ENCODE measurements around the gene CEP104.
A peak's percentile ranks its signal among the peaks of the same experiment; 100 is the strongest.
"Not testable (repeated sequence)": the region's sequence is repeated elsewhere in the genome, so short reads cannot be mapped to it uniquely, and the experiment has no call there.

Gene CEP104

DNA sequence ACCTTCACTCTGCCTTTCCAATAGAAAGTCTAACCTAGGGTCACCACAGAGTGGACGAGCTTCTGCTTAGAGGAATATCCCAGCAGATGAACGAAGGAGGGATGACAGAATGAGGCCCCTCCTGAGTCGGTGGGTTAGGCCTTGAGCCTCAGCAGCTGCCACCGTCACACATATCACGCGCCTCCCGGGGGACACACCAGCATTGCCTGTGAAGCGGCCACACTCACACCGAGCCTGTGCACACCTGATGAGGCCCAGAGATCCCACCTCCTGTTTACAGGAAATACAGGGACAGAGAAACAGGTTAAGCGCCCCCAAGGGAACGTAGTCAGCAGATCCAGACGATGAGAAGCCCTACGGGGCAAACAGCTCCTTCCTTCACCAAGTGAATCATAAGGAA lies 35.6 kb downstream of the CEP104 start:
- no peak for DNase-seq

DNA sequence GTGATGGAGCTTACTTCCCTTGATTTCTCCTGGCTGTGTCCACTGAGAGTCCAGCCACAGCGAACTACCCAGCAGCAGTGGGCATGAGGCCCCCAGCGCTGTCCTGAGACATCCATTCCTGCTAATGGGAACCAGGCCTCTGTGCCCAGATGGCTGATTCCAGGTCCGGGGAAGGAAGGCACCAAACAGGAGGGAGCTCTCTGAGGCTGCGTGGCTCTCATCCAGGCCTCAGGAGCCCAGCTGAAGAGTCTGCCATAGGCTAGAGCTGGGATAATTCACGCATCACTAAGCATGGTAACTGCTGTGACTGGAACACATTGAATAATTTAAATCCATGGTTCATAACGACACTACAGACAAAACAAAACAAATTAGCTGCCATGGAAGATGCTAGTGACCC lies 36.0 kb downstream of the CEP104 start:
- DNase-seq = no peak

DNA sequence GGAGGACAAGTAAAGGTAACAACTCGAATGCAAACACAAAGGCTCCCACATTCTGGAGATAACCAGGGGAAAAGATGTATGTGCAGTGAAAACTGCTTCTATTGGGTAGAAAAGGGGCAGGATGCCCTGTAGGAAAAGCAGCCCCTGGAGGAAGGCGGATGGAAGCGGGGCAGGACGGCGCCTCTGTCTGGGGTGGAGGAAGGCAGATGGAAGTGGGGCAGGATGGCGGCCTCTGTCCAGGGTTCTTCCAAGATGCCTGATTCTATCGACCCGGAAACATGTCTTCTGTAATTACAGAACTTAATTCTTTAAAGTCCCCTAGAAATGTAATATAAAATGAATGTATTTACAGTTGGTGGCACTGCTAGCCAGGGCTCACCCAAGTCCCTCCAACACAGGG lies 36.7 kb downstream of the CEP104 start:
- no peak for DNase-seq

DNA sequence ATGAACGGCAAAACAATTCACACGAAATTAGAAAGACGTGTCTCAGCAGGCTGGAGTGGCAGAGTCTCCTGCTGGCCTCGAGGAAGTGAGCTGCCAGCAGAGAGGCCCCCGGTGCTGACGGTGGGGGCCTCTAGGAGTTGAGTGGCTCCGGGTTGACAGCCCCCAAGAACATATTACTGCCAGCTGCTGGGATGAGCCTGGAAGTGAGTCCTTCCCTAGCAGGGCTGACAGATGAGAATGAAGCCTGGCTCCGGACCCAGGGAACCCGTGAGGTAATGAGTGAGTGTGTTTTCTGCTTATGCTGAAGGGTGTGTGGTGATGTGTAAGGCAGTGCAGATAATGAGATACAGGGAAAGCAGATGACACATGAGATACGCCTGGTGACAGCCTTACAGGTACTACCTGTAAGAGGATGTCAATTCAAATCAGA lies 37.2 kb downstream of the CEP104 start:
- no peak for DNase-seq

DNA sequence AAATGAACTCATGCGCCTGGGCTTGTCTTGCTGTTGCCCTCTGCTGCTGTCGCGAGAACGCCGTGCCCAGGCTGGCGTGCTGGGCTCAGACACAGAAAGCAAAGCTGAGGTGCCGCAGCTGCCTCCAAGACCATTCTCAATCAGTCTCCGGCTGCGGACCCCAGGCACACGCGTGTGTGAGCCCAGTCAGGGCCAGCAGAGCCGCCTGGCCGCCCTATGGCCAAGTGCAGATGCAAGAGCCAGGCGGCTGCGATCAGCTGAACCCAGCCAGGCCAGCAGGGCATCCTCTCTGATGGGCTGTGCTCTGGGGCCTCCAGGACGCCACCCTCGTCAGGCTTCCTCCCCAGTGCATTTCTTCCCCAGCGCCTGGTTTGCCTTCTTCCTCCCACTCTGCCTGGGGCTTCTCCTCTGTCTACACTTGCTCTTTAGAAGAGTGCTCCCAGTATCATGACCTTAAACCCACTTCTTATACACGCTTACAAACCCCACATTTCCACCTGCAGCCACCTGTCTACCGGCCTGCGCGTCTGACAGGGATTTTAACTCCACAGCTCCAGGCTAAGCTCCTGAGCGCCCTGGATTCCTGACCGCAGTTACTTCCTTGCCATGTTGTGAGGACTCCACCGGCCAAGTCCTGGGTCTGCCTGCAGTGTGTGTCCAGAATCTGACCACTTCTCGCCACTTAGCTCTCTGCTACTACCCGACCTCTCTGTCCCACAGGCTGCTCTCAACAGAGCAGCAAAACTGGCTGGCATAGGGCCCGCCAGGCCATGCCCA lies 39.0 kb downstream of the CEP104 start:
- DNase-seq = no peak

DNA sequence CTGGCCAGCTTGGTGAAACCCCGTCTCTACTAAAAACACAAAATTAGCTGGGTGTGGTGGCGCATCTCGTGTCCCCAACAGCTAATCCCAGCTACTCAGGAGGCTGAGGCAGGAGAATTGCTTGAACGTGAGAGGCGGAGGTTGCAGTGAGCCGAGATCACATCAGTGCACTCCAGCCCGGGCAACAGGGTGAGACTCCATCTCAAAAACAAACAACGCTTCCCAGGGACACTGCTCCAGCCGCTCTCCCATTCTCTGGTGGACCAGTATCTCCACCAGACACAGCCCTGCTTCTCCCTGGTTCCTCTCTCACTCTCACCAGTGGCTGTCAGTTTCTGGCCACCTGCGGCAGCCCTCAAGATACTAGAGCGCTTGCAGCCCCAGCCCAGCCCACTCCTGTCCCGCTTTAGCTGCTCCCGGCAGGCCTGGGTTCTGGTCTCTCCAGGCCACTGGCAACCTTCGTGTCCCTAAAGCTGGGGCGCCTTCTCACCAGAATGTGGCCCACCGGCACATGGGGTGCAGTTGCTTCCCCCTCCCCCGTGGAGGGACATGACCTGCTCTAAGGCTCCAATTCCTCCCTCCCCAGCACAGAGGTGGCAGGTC lies 39.8 kb downstream of the CEP104 start:
- DNase-seq = no peak

DNA sequence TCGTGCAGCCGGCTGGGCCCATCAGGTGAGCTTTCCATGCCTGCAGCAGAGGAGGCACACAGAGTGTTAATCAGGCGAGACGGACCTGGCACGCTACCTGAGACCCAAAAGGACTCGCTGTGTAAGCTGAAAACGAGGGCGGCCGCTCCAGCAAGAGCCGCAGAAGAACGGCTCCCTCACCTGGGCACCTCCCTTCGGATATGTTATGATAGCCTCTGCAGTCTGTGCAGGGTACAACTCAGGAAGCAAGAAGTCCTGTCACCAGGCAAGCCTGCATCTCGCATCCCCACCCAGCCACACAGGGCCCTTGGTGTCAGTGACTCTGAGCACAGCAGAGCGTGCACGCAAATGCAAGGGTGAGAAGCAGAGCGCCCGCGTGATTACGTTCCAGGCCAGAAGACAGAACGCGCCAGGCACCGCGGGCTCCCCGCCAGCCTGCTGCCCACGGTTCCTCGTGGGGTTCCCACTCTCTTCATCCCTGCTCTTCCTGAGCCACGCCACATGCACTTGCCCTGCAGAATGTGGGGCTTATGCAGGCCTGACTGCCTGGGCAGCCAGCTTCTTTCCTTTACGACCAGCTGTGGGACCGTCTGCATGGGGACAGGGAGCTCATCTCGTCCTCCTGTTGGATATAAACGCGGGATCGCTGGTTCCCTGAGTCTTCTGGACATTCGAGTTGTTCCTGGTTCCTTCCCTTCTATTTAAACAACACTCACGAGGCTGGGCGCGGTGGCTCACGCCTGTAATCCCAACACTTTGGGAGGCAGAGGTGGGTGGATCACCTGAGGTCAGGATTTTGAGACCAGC lies 40.5 kb downstream of the CEP104 start:
- no peak for DNase-seq

DNA sequence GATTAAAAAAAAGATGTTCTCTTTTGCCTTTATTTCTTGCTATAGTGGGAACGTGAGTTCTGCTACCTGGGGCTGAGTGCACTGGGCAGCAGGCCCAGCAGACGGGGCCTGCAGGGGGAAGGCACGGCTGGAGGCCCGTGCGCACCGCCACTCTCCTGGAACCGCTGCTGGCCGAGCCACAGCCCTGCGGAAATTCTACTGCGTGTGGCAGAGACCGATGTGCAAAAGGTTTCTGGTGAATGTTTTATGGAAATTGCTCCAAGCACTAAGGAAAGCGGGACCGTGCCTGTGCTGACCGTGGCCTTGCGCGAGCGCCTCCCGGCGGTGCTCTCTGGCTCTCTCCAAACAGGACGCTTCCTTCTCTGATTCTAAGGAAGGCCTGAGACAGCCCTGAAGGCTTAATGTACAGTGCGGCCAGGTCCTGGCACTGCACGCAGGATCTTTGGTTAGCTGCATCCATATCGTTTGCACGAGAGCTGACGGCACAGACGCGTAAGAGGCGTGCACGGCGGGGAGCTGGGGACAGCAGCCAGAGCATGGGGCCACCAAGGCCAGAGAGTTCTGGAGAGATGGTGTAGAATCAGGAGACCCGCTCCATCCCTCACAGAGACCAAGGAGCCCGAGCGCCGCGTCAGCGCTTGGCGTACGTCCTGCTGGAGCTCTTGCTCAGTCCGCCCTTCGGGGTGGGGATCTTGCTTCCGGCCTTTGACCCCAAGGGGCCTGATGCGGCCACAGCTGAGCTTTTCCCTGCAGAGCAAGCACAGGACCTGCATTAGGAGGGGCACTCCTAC lies 42.0 kb downstream of the CEP104 start:
- DNase-seq = no peak

DNA sequence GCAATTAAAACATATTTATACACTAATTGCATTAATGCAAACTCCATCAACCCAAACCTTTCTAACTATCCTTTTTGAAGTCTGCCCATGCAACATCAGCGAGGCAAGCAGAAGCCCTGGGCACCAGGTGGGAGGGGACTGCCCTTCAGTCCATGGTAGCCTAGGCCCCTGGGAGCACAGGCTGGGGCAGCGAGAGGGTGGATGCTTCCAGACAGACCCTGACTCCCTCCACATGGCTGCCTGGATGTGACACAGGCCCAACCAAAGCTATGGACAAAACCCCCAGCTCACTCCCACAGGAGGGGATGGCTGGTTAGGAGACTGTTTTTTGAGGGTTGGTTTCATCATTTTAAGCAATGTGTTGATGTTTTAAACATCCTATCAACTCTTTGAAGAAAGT lies 42.9 kb downstream of the CEP104 start:
- no peak for DNase-seq

DNA sequence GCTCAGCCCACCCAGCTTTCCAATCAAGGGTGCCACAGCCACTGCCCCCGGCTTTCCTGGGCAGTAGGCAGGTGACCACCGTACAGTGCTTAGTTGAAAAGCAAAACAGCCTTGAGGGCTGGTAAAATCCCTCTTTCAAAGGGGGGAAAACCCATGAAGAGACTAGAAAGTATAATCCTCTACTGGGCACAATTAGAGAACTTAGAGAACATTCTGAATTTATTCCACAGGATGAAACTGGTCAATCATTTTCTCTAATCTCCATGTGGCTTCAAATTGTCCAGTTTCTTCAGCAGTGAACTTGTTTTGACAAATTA lies 45.5 kb downstream of the CEP104 start:
- DNase-seq = no peak

DNA sequence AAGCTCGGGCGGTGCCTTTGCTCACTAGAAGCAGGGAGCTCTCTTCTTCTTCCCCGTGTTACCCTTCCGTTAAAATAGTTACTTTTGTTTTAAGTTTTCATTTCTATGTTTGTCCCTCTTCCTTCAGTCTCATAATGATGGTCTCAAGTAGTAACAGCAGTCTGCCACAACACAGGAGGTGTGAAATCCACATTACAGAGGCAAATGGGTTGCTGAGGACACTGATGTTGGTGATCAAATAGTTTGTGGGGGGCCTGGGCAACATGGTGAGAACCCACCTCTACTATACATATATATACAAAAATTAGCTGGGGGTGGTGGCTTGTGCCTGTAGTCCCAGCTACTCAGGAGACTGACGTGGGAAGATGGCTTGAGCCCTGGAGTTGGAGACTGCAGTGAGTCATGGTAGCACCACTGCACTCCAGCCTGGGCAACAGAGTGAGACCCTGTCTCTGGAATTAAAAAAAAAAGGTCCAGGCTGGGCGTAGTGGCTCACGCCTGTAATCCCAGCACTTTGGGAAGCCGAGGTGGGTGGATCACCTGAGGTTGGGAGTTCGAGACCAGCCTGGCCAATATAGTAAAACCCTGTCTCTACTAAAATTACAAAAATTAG lies 46.8 kb downstream of the CEP104 start:
- not testable (repeated sequence) for DNase-seq

DNA sequence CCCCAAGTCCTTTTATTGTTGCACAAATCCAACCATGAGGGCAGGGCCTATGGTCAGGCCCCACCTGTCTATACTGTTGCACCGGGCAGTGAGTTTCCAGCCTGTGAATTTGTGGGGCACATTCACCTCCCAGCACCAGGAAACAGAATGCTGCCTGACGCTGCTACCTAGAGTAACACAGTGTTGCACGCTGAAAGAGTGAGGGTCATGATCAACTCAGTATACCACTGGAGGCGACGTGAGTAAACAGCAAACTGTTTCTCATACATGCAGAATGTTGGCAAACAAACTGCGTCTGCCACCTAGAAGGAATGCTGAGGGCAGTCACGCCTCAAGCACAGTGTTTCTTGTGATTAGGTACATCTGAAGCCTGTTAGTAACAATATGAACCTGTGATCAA lies 47.3 kb downstream of the CEP104 start:
- DNase-seq = no peak

DNA sequence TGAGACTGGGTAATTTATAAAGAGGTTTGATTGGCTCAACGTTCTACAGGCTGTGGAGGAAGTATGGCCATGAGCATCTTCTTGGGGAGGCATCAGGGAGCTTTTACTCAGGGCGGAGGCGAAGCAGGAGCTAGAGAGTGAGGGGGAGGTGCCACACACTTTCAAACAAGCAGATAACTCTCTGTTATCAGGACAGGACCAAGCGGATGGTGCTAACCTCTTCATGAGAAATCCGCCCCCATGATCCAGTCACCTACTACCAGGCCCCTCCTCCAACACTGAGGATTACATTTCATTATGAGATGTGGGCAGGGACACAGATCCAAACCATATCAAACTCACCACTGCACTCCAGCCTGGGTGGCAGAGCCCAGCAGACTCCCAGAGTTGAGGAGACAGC lies 49.2 kb downstream of the CEP104 start:
- no peak for DNase-seq

DNA sequence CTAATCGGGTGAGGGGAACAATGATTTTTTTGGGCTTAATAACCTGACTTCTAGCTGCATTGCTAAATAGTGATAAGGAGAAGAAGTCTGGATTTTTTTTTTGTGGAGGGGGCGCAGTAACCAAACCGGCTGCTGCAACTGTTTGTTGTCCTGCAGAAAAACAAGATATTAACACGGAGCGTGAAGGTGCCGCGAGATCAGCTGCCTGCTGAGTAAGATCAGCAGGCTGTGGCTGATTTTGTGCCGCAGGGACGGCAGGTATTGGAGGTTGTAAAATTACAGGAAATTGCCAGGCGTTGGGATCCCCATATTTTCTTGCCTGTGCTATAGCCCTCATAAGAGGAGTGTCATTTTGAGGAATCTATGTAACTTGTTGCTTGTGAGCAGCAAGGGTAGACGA lies 52.0 kb downstream of the CEP104 start:
- no peak for DNase-seq

DNA sequence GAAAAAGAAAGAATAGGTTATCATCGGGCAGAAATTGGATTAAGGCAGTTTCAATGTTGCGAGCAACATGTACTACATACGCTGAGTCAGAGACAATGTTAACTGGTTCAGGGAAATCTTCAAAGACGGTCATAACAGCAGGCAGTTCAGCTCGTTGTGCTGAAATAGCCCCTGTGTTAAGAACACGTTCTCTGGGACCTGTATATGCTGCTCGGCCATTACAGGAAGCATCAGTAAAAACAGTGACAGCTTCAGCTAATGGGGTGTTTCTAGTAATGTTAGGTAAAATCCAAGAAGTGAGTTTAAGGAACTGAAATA lies 52.4 kb downstream of the CEP104 start:
- not testable (repeated sequence) for DNase-seq

DNA sequence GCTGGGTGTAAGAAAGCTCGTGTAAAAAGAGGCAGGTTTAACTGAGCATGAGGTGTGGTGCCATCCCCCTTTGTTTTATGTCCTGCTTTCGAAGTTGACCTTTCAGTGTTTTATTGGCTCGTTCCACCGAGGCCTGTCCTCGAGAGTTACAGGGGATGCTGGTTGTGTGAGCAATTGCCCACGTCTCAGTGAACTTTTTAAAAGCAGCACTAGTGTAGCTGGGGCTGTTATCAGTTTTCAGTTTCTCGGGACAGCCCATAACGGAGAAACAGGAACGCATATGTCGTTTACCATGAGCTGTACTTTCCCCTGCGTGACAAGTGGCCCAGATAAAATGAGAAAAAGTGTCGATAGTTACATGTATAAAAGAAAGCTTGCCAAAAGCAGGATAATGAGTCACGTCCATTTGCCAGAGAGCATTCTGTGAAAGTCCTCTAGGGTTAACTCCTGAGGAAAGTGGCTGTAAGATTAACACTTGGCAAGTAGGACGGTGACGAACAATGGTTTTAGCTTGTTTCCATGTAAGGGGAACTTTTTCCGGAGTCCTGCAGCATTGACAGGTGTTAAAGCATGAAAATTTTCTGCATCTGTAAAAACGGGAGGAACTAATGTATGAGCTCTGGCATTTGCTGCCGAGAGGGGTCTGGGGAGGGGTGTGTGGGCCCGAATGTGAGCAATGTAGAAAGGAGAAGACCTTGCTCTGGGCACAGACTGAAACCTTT lies 52.9 kb downstream of the CEP104 start:
- DNase-seq = no peak

DNA sequence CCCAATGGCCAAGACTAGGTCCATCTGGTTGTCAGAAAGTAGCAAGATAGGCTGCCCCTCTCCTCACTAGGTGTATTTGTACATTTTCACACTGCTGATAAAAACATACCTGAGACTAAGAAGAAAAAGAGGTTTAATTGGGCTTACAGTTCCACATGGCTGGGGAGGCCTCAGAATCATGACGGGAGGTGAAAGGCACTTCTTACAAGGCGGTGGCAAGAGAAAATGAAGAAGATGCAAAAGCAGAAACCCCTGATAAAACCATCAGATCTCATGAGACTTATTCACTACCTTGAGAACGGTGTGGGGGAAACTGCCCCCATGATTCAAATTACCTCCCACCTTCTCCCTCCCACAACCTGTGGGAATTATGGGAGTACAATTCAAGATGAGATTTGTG lies 56.2 kb downstream of the CEP104 start:
- DNase-seq = not testable (repeated sequence)

DNA sequence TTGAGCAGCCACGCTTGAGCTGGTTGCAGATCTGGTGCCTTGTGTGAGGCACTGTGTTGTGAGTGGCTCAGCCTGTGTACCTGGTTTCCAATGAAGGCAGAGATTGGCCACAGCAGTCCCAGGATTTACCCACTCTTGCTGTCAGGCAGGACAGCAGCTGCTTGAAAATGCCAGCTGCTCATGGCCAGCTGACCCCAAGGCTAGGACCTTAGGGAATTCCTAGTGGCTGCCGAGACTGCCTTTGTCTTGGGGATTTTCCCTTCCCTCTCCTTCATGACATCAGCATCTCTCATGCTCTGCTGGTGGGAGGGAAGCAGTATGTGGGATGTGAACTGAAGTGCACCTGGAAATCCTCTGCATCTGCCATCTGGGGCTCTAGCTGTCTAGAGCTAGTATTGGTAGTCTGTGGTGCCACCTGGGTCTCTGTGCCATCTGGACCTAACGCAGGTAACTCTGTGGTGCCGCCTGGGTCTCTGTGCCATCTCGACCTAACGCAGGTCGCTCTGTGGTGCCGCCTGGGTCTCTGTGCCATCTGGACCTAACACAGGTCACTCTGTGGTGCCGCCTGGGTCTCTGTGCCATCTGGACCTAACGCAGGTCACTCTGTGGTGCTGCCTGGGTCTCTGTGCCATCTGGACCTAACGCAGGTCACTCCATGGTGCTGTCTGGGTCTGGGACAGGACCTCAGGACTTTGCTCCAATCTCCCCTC lies 56.9 kb downstream of the CEP104 start:
- DNase-seq = no peak

DNA sequence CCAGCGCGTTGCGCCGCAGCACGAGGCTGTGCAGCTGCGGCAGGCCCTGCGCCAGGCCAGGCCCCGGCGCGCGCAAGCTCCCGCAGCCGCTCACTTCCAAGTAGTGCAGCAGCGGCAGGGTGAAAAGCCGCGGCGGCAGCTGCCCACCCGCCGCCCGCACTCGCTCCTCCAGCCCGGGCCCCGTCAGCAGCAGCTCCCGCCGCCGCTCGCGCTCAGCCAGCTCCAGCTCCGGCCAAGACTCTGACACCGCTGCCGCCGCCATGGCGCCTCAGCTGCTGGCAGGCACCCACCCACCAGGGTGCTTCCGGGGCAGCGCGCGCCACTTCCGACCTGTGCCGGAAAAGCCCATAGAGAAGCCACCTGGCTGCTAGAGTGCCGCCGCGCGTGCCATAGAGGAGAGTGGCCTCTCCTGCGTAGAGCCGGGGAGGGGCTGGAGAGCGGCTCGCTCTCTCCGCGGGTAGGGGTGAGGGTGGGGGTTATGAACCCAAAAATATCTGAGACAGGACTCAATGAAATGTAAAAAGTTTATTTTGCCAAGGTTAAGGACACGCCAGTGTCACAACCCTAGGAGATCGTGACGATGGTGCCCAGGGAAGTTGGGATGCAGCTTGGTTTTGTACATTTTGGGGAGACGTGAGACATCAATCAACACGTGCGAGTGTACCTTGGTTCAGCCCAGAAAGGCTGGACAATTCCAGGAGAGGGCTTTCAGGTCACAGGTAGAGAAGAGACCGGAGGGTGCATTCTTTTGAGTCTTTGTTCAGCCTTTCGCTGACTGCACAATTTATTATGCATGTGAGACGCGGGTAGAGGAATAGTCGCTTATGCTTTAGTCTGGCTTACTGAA lies 60.6 kb downstream of the CEP104 start, which contains the start of gene LRRC47:
LRRC47 (minus strand) TSS at position 284 of the 847 bp plus-strand sequence; CDS start at position 262, 22 bp downstream.
- peak; percentile 48 for DNase-seq

DNA sequence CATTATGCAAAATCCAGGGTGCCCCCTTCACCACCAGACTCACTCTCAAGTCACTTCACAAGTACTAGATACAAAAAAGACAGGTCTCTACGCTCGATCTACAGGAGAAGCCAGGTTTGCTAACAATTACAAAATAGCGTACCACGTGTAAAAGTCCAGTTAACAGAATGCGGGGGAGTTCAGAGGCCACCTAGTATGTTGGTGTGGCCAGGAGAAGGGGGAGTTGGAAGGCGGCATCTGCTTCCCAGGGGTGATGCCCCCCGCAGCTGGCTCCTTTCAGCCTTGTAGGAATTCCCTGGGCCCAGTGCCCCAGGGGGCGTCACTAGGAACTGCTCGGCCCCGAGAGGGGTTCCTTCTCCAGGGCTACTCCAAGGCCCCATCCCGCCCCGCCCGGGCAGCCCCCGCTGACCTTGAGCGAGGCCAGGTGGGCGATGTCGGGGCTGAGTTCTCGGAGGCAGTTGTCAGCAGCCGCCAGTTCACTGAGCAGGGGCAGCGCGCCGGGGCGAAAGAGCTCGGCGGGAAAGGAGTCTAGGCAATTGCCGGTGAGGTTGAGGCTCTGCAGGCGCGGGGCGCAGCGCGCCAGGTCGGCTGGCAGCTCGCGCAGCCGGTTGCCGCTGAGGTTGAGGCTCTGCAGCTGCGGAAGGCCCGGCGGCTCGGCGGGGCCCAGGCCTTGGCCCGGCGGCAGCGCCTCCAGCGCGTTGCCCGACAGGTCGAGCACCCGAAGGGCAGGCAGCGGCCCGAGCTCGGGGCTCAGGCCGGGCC lies 61.4 kb downstream of the CEP104 start:
- no peak for DNase-seq
